Esophagus squamous epithelium (tissue), 4 donors: ENCODE measurements around the gene LAMP1.

Source experiments
- POLR2A ChIP-seq, 4 donors: fragments of 450-650 bp; IDR thresholded peaks; one replicate each; pipeline ENCODE4 v1.6.1; 2017; ENCODE audit warnings: antibody characterized with exemption in 4 of 4, mild to moderate bottlenecking in 4 of 4, moderate library complexity in 3 of 4
- TF ChIP-seq, protein P1 (sequence below), 6 experiments: fragments of 450-650 bp in 4 of 6; fragments of 200-600 bp in 2 of 6; sonication (generic) in 2 of 6; IDR thresholded peaks; one replicate each; pipeline ENCODE4 v1.5.1; 2016 to 2019; ENCODE audit warnings: antibody characterized with exemption in 6 of 6, mild to moderate bottlenecking in 4 of 6, moderate library complexity in 4 of 6

DNA sequence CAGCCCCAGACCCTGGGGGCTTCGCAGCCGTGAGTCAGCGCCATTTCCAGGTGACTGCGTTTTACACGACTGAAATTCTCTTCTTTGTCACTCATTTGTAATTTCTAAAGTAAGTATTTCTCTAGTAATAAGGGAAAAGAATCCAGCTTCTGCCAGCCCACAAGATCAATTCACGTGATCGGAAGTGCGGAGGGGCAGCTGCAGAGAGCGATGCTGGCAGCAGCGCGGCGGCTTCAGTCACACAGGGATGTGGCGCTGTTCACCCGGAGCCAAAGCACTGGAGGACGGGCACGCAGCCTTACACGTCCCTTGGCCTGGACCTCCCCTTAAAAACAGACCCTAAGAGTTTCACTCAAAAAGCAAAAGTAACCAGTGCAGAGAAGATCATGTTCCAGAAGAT lies 48.4 kb downstream of the LAMP1 start:
- TF ChIP-seq, protein P1, sequence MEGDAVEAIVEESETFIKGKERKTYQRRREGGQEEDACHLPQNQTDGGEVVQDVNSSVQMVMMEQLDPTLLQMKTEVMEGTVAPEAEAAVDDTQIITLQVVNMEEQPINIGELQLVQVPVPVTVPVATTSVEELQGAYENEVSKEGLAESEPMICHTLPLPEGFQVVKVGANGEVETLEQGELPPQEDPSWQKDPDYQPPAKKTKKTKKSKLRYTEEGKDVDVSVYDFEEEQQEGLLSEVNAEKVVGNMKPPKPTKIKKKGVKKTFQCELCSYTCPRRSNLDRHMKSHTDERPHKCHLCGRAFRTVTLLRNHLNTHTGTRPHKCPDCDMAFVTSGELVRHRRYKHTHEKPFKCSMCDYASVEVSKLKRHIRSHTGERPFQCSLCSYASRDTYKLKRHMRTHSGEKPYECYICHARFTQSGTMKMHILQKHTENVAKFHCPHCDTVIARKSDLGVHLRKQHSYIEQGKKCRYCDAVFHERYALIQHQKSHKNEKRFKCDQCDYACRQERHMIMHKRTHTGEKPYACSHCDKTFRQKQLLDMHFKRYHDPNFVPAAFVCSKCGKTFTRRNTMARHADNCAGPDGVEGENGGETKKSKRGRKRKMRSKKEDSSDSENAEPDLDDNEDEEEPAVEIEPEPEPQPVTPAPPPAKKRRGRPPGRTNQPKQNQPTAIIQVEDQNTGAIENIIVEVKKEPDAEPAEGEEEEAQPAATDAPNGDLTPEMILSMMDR (IDR thresholded peaks at IDR 0.05) = no peak
- no peak for TF ChIP-seq POLR2A (IDR thresholded peaks at IDR 0.05)
